COLO668 (cell line): Measurements from ENCODE around the gene SMYD3.
"Not testable (repeated sequence)": the region's sequence is repeated elsewhere in the genome, so short reads cannot be mapped to it uniquely, and the experiment has no call there.

Experiments used
- DNase-seq: peaks from one replicate; lab custom pipeline; 2025; ENCODE audit not compliant: unreplicated experiment; lab: John Stamatoyannopoulos, UW

SMYD3 gene

GRCh38 chr1:246364415-246364941, 142.6 kb downstream of the SMYD3 start:
- DNase-seq = peak; percentile 35

GRCh38 chr1:246357014-246357598, 150.0 kb downstream of the SMYD3 start:
- not testable (repeated sequence) for DNase-seq

GRCh38 chr1:246355411-246356230, 151.5 kb downstream of the SMYD3 start:
- DNase-seq = no peak

- DNase-seq = no peak
These were observed 155.4 kb downstream of the SMYD3 start for GRCh38 chr1:246351721-246352120.

GRCh38 chr1:246350745-246351144, 156.3 kb downstream of the SMYD3 start:
- DNase-seq = no peak

- DNase-seq = no peak
These were observed 163.1 kb downstream of the SMYD3 start for GRCh38 chr1:246343937-246344336.

GRCh38 chr1:246343251-246343650, 163.8 kb downstream of the SMYD3 start:
- DNase-seq = no peak

GRCh38 chr1:246338546-246338945, 168.5 kb downstream of the SMYD3 start:
- no peak for DNase-seq

GRCh38 chr1:246338098-246338497, 169.0 kb downstream of the SMYD3 start:
- DNase-seq = no peak

GRCh38 chr1:246335151-246335550, 171.9 kb downstream of the SMYD3 start:
- no peak for DNase-seq

- DNase-seq = no peak
These were observed 173.2 kb downstream of the SMYD3 start for GRCh38 chr1:246333855-246334254.

- DNase-seq = no peak
These were observed 175.0 kb downstream of the SMYD3 start for GRCh38 chr1:246332078-246332477.

- no peak for DNase-seq
These were observed 177.2 kb downstream of the SMYD3 start for GRCh38 chr1:246329900-246330299.

- not testable (repeated sequence) for DNase-seq
These were observed 177.8 kb downstream of the SMYD3 start for GRCh38 chr1:246329292-246329691.

- no peak for DNase-seq
These were observed 182.4 kb downstream of the SMYD3 start for GRCh38 chr1:246324711-246325110.

GRCh38 chr1:246324033-246324432, 183.0 kb downstream of the SMYD3 start:
- DNase-seq = not testable (repeated sequence)

GRCh38 chr1:246320286-246320685, 186.8 kb downstream of the SMYD3 start:
- DNase-seq = no peak

GRCh38 chr1:246319083-246319714, 187.9 kb downstream of the SMYD3 start:
- no peak for DNase-seq

- DNase-seq = no peak
These were observed 188.5 kb downstream of the SMYD3 start for GRCh38 chr1:246318622-246319021.

GRCh38 chr1:246318036-246318359, 189.1 kb downstream of the SMYD3 start:
- DNase-seq = no peak

GRCh38 chr1:246317332-246318035, 189.6 kb downstream of the SMYD3 start:
- no peak for DNase-seq
